ENCODE results near the gene PTPRM.

DNA sequence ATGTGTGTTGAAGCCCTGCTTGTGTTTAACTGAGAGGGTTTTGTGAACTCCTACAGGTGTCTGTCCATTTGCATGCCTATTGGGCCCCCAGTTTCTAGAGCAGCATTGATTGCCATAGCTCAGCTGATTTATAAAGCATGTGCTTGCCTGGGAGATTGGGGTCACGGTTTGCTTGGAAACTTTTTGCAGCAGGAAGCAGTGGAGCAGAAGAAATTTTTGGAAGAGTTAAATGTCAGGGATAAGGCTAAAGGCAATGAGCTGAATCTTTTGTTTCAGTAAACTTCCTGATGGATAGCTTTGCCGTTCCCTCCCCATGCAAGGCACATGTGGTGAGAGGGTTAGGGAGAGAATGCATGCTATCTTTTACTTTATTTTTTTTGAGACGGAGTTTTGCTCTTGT lies 102.2 kb downstream of the PTPRM start:
- TF ChIP-seq, protein P1, sequence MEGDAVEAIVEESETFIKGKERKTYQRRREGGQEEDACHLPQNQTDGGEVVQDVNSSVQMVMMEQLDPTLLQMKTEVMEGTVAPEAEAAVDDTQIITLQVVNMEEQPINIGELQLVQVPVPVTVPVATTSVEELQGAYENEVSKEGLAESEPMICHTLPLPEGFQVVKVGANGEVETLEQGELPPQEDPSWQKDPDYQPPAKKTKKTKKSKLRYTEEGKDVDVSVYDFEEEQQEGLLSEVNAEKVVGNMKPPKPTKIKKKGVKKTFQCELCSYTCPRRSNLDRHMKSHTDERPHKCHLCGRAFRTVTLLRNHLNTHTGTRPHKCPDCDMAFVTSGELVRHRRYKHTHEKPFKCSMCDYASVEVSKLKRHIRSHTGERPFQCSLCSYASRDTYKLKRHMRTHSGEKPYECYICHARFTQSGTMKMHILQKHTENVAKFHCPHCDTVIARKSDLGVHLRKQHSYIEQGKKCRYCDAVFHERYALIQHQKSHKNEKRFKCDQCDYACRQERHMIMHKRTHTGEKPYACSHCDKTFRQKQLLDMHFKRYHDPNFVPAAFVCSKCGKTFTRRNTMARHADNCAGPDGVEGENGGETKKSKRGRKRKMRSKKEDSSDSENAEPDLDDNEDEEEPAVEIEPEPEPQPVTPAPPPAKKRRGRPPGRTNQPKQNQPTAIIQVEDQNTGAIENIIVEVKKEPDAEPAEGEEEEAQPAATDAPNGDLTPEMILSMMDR (IDR thresholded peaks at IDR 0.05): no peak
- no peak for TF ChIP-seq EP300 (IDR thresholded peaks at IDR 0.05)
- no peak for TF ChIP-seq POLR2A (IDR thresholded peaks at IDR 0.05)

Measured in gastroesophageal sphincter (tissue), 3 donors.